GM18858 (cell line): ENCODE measurements around the gene RPS21.

Source experiments
- ATAC-seq: cut with Tn5 transposase; IDR thresholded peaks from one replicate; pipeline ENCODE4 v1.9.1; 2021; ENCODE audit not compliant: unreplicated experiment

The RPS21 gene

GRCh38 chr20:62377064-62377461 is 9.8 kb upstream of the RPS21 start:
- ATAC-seq, result no peak

- ATAC-seq, result no peak
Observed at GRCh38 chr20:62377615-62378178, 9.2 kb upstream of the RPS21 start.

- ATAC-seq, result no peak
Observed at GRCh38 chr20:62378215-62378614, 8.7 kb upstream of the RPS21 start.

GRCh38 chr20:62381202-62381797 is 5.6 kb upstream of the RPS21 start:
- no peak for ATAC-seq

GRCh38 chr20:62381842-62382241 is 5.1 kb upstream of the RPS21 start:
- ATAC-seq, result no peak

GRCh38 chr20:62382306-62383198 is 4.4 kb upstream of the RPS21 start:
- peak; percentile 60 for ATAC-seq

GRCh38 chr20:62387219-62387913 is 463 bp downstream of the RPS21 start:
- no peak for ATAC-seq

- no peak for ATAC-seq
Observed at GRCh38 chr20:62387933-62388635, 1.2 kb downstream of the RPS21 start.

GRCh38 chr20:62388839-62389600 is 2.1 kb downstream of the RPS21 start:
- no peak for ATAC-seq

GRCh38 chr20:62389601-62390087 is 2.7 kb downstream of the RPS21 start:
- ATAC-seq, result no peak

- ATAC-seq, result no peak
Observed at GRCh38 chr20:62390317-62391164, 3.6 kb downstream of the RPS21 start.

GRCh38 chr20:62391165-62392076 is 4.5 kb downstream of the RPS21 start:
- no peak for ATAC-seq

- ATAC-seq, result no peak
Observed at GRCh38 chr20:62392077-62392418, 5.1 kb downstream of the RPS21 start.

- no peak for ATAC-seq
Observed at GRCh38 chr20:62392621-62393334, 5.9 kb downstream of the RPS21 start.

- no peak for ATAC-seq
Observed at GRCh38 chr20:62393335-62393665, 6.4 kb downstream of the RPS21 start.

- ATAC-seq, result no peak
Observed at GRCh38 chr20:62393830-62394229, 6.9 kb downstream of the RPS21 start.
